HCT116 (cell line): ENCODE data around the gene UTP11. TPM values are rescaled to one million over a fixed set of nuclear protein-coding genes. Genes with fewer than 3 reads are reported as not detected.

Experiments used
- ATAC-seq: fragments of 200-7000 bp; cut with Tn5 transposase; 2 replicates; pipeline ENCODE4 v1.9.1; 2020; ENCODE audit warnings: mild to moderate bottlenecking, moderate library complexity
- BruUV-seq: library from RNA; stranded (reverse); fragments of 400-500 nt; replicated peaks from 2 replicates; lab custom pipeline; 2021; lab: Mats Ljungman, UMichigan
- CTCF ChIA-PET: fragments of 300-600 bp; sonication (Branson Sonifier 250); formaldehyde crosslinking; loops from one replicate; lab custom pipeline; 2021; ENCODE audit warnings: antibody characterized with exemption; lab: Charles Lee
- POLR2A ChIA-PET: fragments of 300-600, 350-600 bp; sonication (Branson Sonifier 250); formaldehyde crosslinking; loops from one replicate; lab custom pipeline; 2021; ENCODE audit warnings: antibody characterized with exemption; lab: Charles Lee
- RAD21 ChIA-PET, 2 experiments: fragments of 300-600 bp; sonication (Branson Sonifier 250); formaldehyde crosslinking; loops; one replicate each; lab custom pipeline; 2023; ENCODE audit warnings: low total read pairs in 2 of 2; ENCODE audit not compliant: uncharacterized antibody in 2 of 2, unreplicated experiment in 2 of 2, low non-redundant PET in 1 of 2; lab: Charles Lee
- DNase-seq: peaks from one replicate; pipeline ENCODE4 v3.0.0-alpha.2; 2010; ENCODE audit warnings: low read depth, low spot score
- H2AFZ ChIP-seq: fragments of 200-600 bp; shearing (Covaris generic), sonication (generic); 2 replicates; pipeline ENCODE4 v1.6.1; 2017; ENCODE audit warnings: low read depth, mixed run types, mixed read lengths, antibody characterized with exemption, low read length; ENCODE audit not compliant: poor library complexity, severe bottlenecking
- H3K27ac ChIP-seq: 2 replicates; pipeline ENCODE4 v1.5.1; 2012; ENCODE audit warnings: low read depth, low read length
- H3K27me3 ChIP-seq: fragments of 200-600 bp; sonication (generic); 2 replicates; pipeline ENCODE4 v1.6.1; 2016; ENCODE audit warnings: mixed run types, low read length, mixed read lengths; ENCODE audit not compliant: insufficient read depth
- H3K36me3 ChIP-seq, 2 experiments: fragments of 200-500 bp in 1 of 2; fragments of 200-600 bp in 1 of 2; sonication (Bioruptor generic) in 1 of 2; sonication (generic) in 1 of 2; 2 replicates each; pipeline versions ENCODE4 v1.5.1 to v1.6.1; 2014 to 2016; ENCODE audit warnings: low read length in 2 of 2, inconsistent platforms in 1 of 2, mixed read lengths in 1 of 2, mixed run types in 1 of 2; ENCODE audit not compliant: insufficient read depth in 2 of 2, control insufficient read depth in 1 of 2
- H3K4me1 ChIP-seq, 2 experiments: fragments of 200-600 bp in 1 of 2; sonication (generic) in 1 of 2; 2 replicates each; pipeline versions ENCODE4 v1.5.1 to v1.6.1; 2012 to 2017; ENCODE audit warnings: low read length in 2 of 2, inconsistent platforms in 1 of 2, mild to moderate bottlenecking in 1 of 2, mixed read lengths in 1 of 2, mixed run types in 1 of 2, moderate library complexity in 1 of 2; ENCODE audit not compliant: insufficient read depth in 2 of 2, control insufficient read depth in 1 of 2
- H3K4me2 ChIP-seq: fragments of 200-600 bp; sonication (generic); 2 replicates; pipeline ENCODE4 v1.6.1; 2017; ENCODE audit warnings: mixed run types, low read length, mixed read lengths
- H3K4me3 ChIP-seq, 2 experiments: fragments of 200-600 bp in 1 of 2; sonication (generic) in 1 of 2; replicated peaks in 1 of 2; 2 replicates each; pipeline ENCODE4 v1.5.1; 2011 to 2016; ENCODE audit warnings: low read length in 2 of 2, control low read depth in 1 of 2, low read depth in 1 of 2, mild to moderate bottlenecking in 1 of 2, mixed read lengths in 1 of 2, mixed run types in 1 of 2
- H3K79me2 ChIP-seq: fragments of 200-600 bp; sonication (generic); 2 replicates; pipeline ENCODE4 v1.6.1; 2017; ENCODE audit warnings: mild to moderate bottlenecking, mixed run types, low read length, moderate library complexity, mixed read lengths; ENCODE audit not compliant: insufficient read depth
- H3K9ac ChIP-seq: fragments of 200-600 bp; sonication (generic); 2 replicates; pipeline ENCODE4 v1.6.1; 2016; ENCODE audit warnings: low read length, mixed read lengths
- H3K9me2 ChIP-seq: fragments of 200-600 bp; sonication (generic), shearing (Covaris generic); 2 replicates; pipeline ENCODE4 v1.6.1; 2017; ENCODE audit warnings: mixed run types, mild to moderate bottlenecking, moderate library complexity; ENCODE audit not compliant: insufficient read depth
- H3K9me3 ChIP-seq, 2 experiments: fragments of 200-500 bp in 1 of 2; fragments of 200-600 bp in 1 of 2; sonication (Bioruptor generic) in 1 of 2; sonication (generic) in 1 of 2; 2 replicates each; pipeline ENCODE4 v1.6.1; 2014 to 2017; ENCODE audit warnings: low read length in 2 of 2, mixed read lengths in 2 of 2, inconsistent platforms in 1 of 2, low read depth in 1 of 2, mild to moderate bottlenecking in 1 of 2, mixed run types in 1 of 2, moderate library complexity in 1 of 2; ENCODE audit not compliant: control insufficient read depth in 1 of 2, insufficient read depth in 1 of 2
- H4K20me1 ChIP-seq: fragments of 200-600 bp; sonication (generic), shearing (Covaris generic); 2 replicates; pipeline ENCODE4 v1.6.1; 2017; ENCODE audit warnings: mixed run types, mild to moderate bottlenecking, moderate library complexity; ENCODE audit not compliant: insufficient read depth
- CBX3 ChIP-seq: IDR thresholded peaks from 2 replicates; pipeline ENCODE4 v1.6.1; 2012; ENCODE audit warnings: low read depth
- CEBPB ChIP-seq: IDR thresholded peaks from 2 replicates; pipeline ENCODE4 v1.6.1; 2012; ENCODE audit warnings: low read depth
- EGR1 ChIP-seq: IDR thresholded peaks from 2 replicates; pipeline ENCODE4 v1.6.1; 2012; ENCODE audit warnings: low read depth
- ELF1 ChIP-seq: IDR thresholded peaks from 2 replicates; pipeline ENCODE4 v1.6.1; 2012; ENCODE audit warnings: low read depth, borderline replicate concordance
- FOSL1 ChIP-seq: IDR thresholded peaks from 2 replicates; pipeline ENCODE4 v1.6.1; 2012; ENCODE audit warnings: low read depth
- JUND ChIP-seq: IDR thresholded peaks from 2 replicates; pipeline ENCODE4 v1.6.1; 2012
- POLR2A ChIP-seq: IDR thresholded peaks from 2 replicates; pipeline ENCODE4 v1.7.0; 2011; ENCODE audit warnings: borderline replicate concordance; ENCODE audit not compliant: insufficient read depth, insufficient read length; ENCODE audit errors: extremely low read depth
- SIN3A ChIP-seq: IDR thresholded peaks from 2 replicates; pipeline ENCODE4 v1.6.1; 2012; ENCODE audit warnings: low read depth
- SP1 ChIP-seq: IDR thresholded peaks from 2 replicates; pipeline ENCODE4 v1.6.1; 2012; ENCODE audit warnings: low read depth
- SRF ChIP-seq: IDR thresholded peaks from 2 replicates; pipeline ENCODE4 v1.6.1; 2012; ENCODE audit warnings: low read depth
- TCF7L2 ChIP-seq: IDR thresholded peaks from 2 replicates; pipeline ENCODE4 v1.7.0; 2011; ENCODE audit warnings: borderline replicate concordance, inconsistent platforms; ENCODE audit not compliant: insufficient read depth, insufficient read length; ENCODE audit errors: extremely low read depth
- ZFX ChIP-seq: fragments of 450-650 bp; IDR thresholded peaks from 2 replicates; pipeline ENCODE4 v1.6.1; 2017
- ZNF274 ChIP-seq: fragments of 200-500 bp; sonication (Bioruptor generic); IDR thresholded peaks from 2 replicates; pipeline ENCODE4 v1.6.1; 2014; ENCODE audit warnings: mild to moderate bottlenecking, low read depth, low read length, inconsistent platforms
- intact Hi-C: fragments of 100-400 bp; cut with micrococcal nuclease; formaldehyde crosslinking; loops from 2 replicates; pipeline ENCODE4 v1.10.0; 2022
- total RNA-seq: library from RNA; stranded (reverse); gene quantifications from one replicate; pipeline ENCODE4 v1.2.1, GENCODE V29; 2021; ENCODE audit not compliant: unreplicated experiment
- TF ChIP-seq, protein P1 (sequence below), 3 experiments: fragments of 200-600 bp in 1 of 3; sonication (generic) in 1 of 3; IDR thresholded peaks in 2 of 3; conservative IDR thresholded peaks in 1 of 3; 2 replicates each; pipeline ENCODE4 v1.5.1; 2012 to 2017; ENCODE audit warnings: low read depth in 2 of 3, low read length in 2 of 3, antibody characterized with exemption in 1 of 3, borderline replicate concordance in 1 of 3, control low read depth in 1 of 3, mild to moderate bottlenecking in 1 of 3, mixed read lengths in 1 of 3, mixed run types in 1 of 3, moderate library complexity in 1 of 3; ENCODE audit not compliant: insufficient read depth in 1 of 3
- TF ChIP-seq, protein P2 (sequence below): IDR thresholded peaks from 2 replicates; pipeline ENCODE4 v1.6.1; 2012

Gene UTP11
- total RNA-seq, 1 experiment from 2014 or later, result 47.5 TPM

- no peaks in the 10 kb centered on the region for H4K20me1 ChIP-seq
- ChIA-PET RAD21 (no interaction called here), POLR2A (no interaction called here), CTCF (no interaction called here)
- intact Hi-C loops, result no loop called here
- no peaks in the 10 kb centered on the region for H3K9me2 ChIP-seq
- H3K4me2 ChIP-seq, result no peak overlapping the region
- TF ChIP-seq CBX3 (no peak), SIN3A (no peak), ELF1 (no peak), ZFX (no peak), SP1 (no peak), TCF7L2 (no peak), CEBPB (no peak), ZNF274 (no peak), POLR2A (no peak), FOSL1 (no peak), EGR1 (no peak), JUND (no peak), SRF (no peak)
- TF ChIP-seq, protein P1, sequence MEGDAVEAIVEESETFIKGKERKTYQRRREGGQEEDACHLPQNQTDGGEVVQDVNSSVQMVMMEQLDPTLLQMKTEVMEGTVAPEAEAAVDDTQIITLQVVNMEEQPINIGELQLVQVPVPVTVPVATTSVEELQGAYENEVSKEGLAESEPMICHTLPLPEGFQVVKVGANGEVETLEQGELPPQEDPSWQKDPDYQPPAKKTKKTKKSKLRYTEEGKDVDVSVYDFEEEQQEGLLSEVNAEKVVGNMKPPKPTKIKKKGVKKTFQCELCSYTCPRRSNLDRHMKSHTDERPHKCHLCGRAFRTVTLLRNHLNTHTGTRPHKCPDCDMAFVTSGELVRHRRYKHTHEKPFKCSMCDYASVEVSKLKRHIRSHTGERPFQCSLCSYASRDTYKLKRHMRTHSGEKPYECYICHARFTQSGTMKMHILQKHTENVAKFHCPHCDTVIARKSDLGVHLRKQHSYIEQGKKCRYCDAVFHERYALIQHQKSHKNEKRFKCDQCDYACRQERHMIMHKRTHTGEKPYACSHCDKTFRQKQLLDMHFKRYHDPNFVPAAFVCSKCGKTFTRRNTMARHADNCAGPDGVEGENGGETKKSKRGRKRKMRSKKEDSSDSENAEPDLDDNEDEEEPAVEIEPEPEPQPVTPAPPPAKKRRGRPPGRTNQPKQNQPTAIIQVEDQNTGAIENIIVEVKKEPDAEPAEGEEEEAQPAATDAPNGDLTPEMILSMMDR (IDR thresholded peaks at IDR 0.05 in 2 of 3, conservative IDR thresholded peaks at IDR 0.05 in 1 of 3; ENCODE audit: borderline replicate concordance in 1 of 3, insufficient read depth in 1 of 3, low read depth in 2 of 3, low read length in 2 of 3), result no peak
- TF ChIP-seq, protein P2, sequence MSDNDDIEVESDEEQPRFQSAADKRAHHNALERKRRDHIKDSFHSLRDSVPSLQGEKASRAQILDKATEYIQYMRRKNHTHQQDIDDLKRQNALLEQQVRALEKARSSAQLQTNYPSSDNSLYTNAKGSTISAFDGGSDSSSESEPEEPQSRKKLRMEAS, result no peak
- no peak overlapping the region for H2AFZ ChIP-seq
- H3K27me3 ChIP-seq, result no peaks in the 10 kb centered on the region
- no peak overlapping the region for H3K27ac ChIP-seq
- no peaks in the 10 kb centered on the region for H3K9me3 ChIP-seq
- no peak overlapping the region for H3K9ac ChIP-seq
- ATAC-seq, result no peak
- no TSS peak for BruUV-seq
- no peak for DNase-seq
- peaks cover 2 to 17% of the 10 kb centered on the region in 2 experiments; a peak in 2 of 4 replicates for H3K4me1 ChIP-seq
- no peaks in the 10 kb centered on the region for H3K36me3 ChIP-seq
- no peaks in the 10 kb centered on the region for H3K79me2 ChIP-seq
- no peak overlapping the region for H3K4me3 ChIP-seq
These were observed 38.0 kb downstream of the UTP11 start for GRCh38 chr1:38050397-38051078.
